GM18858 (cell line): ENCODE results near the gene CYP1B1.

Source experiments
- ATAC-seq: cut with Tn5 transposase; IDR thresholded peaks from one replicate; pipeline ENCODE4 v1.9.1; 2021; ENCODE audit not compliant: unreplicated experiment

CYP1B1 gene

GRCh38 chr2:38076710-38077430 lies 919 bp upstream of the CYP1B1 start:
- ATAC-seq: no peak

DNA sequence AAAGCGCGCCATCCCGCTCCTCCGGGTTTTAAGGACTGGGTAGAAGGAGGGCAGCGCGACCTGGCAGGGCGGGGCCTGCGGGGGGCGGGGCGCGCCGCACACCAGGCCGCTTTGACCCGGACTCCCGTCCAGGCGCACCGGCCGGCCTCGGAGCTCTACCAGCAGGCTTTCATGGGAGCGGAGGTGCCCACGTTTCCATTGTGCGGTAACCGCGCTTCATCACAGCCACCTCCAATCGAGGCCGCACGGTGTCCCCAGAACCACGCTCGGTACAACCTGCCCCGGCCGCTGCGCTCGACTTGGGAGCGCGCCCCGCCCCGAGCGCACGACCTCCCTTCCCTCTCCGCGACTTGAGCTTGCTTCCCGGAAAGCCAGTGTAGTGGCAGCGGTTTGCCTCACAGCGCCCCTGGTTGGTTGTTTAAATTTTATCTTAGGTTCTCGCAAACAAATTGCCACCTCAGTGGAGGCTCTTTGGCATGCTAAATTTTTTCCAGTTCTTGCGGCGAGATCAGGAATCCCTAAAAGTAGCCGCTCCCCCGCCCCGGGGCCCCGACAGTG lies 280 bp upstream of the CYP1B1 start:
- no peak for ATAC-seq

GRCh38 chr2:38074764-38075506 lies 1.0 kb downstream of the CYP1B1 start:
- ATAC-seq: no peak

DNA sequence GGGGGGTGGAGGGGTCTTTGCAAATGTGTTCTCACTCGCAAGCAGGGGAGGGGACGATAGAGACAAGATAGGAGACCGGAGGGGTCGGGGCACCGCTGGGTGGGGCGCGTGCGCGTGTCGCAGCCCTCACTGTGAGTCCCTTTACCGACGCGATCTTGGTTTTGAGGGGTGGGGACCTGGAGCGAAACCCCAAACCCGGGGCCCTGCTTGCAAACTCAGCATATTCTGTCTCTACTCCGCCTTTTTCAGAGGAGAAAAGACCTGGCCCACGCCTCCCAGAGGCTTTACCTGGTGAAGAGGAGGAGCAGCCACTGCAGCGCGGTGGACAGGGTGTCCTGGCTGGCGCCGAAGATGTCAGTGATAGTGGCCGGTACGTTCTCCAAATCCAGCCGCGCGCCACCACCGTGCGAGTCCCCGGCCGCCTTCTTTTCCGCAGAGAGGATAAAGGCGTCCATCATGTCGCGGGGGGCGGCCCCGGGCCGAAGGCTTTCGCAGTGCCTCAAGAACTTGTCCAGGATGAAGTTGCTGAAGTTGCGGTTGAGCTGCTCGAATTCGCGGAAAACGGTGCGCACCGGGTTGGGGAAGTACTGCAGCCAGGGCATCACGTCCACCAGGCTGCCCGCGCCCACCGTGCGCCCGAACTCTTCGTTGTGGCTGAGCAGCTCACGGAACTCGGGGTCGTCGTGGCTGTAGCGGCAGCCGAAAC lies 1.7 kb downstream of the CYP1B1 start:
- no peak for ATAC-seq

DNA sequence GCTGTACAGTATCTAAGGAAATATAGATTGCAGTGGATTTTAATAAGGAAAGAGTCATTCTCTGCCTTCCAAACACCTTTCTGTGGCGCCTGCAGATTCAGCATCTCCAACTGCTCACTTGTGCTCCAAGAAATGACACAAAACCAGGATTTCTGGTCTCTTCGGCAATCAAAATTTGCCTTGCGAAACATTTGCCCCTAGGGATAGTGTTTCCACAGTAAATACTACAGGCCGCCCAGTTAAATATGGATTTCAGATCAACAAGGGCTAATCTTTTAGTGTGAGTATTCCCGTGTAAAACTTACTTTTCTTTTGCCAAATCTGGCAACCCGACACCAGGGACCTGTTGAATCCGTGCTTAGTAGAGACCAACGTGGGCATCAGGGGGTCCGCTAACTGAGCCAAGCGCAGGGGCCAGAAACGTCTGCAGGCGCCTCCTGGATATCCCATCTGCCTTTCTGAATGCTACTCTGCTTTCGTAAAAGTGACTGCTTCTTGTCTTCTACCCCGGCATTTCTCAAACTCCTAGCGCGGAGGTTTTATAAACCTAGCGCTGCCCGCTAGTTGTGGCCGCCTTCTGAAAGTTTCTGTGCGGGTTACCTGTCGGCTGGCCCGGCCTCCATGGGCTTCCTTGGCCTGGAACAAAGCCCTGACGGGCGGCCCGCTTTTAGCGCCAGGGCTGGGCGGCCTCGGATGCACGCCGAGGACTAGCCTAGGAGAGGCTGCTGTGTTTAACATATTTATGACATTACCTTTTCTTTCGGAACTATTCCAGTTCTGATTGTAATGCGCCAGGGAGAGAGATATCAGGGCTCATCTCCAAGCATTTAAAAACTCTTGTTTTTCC lies 2.5 kb downstream of the CYP1B1 start:
- ATAC-seq: no peak

DNA sequence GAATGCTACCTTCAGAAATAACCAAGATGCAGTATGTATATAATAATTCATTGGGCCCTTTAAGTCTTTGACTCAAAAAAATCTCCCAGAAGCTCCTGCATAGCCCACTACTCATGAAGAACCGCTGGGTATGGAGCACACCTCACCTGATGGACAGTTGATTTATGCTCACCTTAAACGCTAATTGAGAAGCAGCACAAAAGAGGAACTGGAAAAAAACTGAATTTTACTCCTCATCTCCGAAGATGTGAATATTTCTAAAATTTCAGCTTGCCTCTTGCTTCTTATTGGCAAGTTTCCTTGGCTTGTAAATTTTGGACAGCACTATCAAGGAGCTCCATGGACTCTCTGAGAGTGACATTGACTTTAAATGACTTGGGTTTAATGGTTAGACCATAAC lies 5.5 kb downstream of the CYP1B1 start:
- no peak for ATAC-seq

DNA sequence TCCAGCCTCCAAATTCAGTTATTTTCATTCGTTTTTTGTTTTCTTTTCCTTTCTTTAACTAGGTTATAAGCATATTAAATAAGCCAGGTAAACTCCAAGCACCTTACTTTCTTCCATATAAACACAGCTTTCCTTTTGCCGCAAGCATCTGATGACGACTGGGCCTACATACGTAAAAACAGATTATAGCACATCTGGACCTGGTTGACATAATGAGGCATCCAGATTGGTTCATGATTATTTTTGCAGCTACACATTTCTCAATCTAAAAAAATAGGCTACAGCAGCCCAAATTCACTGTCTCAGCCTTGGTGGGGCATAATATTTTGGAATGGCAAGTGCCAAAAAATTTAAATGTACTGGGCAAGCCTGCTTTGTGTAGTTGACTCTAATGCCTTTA lies 7.7 kb downstream of the CYP1B1 start:
- ATAC-seq: no peak

DNA sequence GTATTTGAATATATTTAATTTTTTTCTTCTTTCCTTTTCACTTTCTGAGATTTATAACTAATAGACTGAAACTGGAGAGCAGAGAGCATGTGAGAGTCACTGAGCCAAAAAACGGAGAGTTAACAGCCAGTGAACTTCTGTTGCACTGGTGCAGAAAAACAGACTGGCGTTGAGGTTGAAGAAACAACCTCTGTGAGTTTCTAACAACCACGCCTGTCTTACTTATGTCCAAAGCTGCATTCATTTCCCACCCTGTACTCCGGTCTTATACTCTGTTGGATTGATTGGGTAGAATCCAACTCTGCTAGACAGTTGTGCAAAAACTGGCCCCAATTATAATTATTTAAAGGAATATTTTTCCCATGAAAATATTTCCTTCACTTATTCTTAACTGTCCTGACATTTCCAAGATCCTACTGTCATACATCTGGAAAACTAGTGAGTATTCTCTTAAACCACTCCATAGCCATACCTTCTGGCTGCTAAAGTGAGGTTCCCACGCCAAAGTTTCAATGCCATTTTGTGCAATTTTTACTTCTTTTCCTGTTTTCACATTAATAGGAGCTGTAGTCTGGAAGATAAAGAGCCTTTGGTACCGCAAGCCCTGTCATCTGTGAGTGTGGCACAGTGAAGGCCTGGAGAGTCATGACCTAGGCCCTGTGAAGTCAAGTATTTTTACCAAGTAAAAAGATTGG lies 9.4 kb downstream of the CYP1B1 start:
- no peak for ATAC-seq

DNA sequence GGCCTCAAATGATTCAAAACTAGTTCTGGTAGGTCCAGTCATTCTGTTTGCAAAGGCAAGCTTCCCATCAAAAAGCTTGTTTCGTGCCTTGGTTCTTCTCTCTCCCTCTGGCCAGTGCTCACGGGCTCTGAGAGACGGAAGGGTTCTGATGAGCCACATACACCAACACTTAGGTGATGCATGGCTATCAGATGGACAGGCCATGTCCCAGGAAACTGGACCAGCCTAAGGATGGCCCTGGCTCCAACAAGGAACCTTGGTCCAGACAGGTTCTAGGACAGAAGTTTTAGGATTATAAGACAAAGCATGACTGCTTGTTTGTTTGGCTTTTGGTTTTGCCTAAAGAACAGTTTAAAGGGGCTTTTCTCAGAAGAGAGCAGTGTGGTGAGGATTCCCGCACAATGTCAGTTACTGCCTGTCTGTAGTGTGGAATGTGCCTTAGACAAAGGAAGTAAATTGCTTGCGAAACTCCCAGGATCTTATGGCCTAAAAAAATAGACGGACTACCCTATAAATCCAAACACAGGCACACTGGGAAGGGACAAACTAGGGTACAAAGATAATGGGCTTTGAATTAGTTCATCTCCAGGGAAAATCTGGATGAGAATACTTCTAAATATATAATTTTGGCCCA lies 10.3 kb downstream of the CYP1B1 start:
- ATAC-seq: no peak

- no peak for ATAC-seq
These were observed 11.0 kb downstream of the CYP1B1 start for GRCh38 chr2:38064801-38065501.

GRCh38 chr2:38060236-38061018 lies 15.5 kb downstream of the CYP1B1 start:
- no peak for ATAC-seq

DNA sequence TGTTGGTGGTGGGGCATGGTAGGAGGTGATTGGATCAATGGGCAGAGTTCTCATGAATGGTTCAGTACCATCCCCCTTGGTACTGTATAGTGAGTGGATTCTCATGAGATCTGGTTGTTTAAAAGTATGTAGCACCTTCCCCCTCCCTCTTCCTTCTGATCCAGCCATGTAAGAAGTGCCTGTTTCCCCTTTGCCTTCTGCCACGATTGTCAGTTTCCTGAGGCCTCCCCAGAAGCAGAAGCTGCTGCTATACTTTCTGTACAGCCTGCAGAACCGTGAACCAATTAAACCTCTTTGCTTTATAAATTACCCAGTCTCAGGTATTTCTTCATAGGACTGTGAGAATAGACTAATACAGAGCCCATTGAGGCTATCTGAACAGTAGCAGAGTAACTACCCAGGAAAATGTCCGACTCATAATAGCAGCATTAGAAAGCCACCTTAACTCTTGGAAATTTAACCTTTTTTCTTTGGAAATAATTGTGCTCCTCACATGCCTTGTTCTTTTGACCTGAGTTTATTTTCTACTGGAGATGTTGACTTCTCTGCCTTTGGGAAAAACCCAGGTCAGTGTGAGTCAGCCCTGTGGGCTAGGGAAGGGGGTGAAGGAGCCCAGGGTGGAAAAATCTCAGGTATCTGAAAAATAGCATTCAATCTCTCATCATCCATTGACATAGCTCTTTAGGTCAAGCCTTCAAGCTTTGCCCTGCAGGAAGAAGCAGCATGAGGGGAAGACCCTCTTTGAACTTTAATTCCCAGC lies 18.1 kb downstream of the CYP1B1 start:
- ATAC-seq: no peak

DNA sequence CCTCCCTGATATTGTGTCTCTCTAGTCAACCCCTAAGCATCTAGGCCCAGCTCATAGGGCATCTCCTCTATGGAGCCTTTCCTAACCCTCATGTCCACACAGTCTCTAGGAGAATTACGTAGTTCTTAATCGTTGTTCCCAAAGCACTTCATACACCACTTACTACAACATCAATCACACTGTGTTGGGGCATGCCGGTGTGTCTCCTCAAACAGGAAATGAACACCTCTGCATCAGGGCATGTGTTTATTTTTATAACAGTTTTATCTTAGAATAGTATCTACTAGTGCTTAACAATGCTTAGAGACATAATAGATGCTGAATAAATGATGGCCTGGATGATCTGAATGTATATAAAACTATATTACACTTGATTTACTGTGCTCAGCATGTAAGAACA lies 19.7 kb downstream of the CYP1B1 start:
- no peak for ATAC-seq

DNA sequence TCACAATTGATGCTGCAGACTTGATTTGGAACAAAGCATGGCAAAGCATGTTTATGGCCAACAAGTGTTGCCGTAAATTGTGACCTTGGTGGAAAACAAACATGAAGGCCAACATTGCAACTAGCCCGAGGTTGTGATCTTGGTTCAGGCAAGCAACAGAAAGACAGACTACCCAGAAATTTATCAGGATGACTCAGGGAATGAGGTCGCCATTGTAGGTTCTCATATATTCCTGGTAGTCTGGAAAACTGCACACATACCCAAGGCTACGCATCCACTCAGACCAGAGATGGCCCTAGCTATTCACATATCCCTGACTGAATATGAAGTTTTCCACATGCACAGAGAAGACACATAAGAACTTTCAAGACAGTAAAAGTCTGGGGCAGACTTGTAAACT lies 30.1 kb downstream of the CYP1B1 start:
- no peak for ATAC-seq

- ATAC-seq: no peak
These were observed 36.6 kb downstream of the CYP1B1 start for GRCh38 chr2:38039121-38039910.

GRCh38 chr2:38038682-38039081 lies 37.3 kb downstream of the CYP1B1 start:
- no peak for ATAC-seq
